ENCODE measurements around the gene ZCCHC9. TPM values are rescaled to one million over a fixed set of nuclear protein-coding genes. Genes with fewer than 3 reads are reported as not detected.

Gene ZCCHC9
- total RNA-seq, 4 donors from 2014 or later = 14.0 to 22.8 (median 19.9) TPM

GRCh38 chr5:81345411-81346003, 44.1 kb downstream of the ZCCHC9 start:
- H3K9me3 ChIP-seq = no peaks in the 10 kb centered on the region
- H3K4me3 ChIP-seq = no peak overlapping the region
- no peaks in the 10 kb centered on the region for H3K36me3 ChIP-seq
- no peaks in the 10 kb centered on the region for H3K27me3 ChIP-seq
- TF ChIP-seq CTCF (IDR thresholded peaks at IDR 0.05) = no peak
- no peak for TF ChIP-seq EP300 (IDR thresholded peaks at IDR 0.05)
- no peak for TF ChIP-seq POLR2AphosphoS5 (IDR thresholded peaks at IDR 0.05)
- TF ChIP-seq POLR2A (IDR thresholded peaks at IDR 0.05) = no peak
- no peak for DNase-seq (ENCODE audit: low spot score in 2 of 2)
- no peak overlapping the region for H3K27ac ChIP-seq
- no peaks in the 10 kb centered on the region for H3K4me1 ChIP-seq
- 87% methylated on average over 5 of the region's 5 CpGs for WGBS

- Histone ChIP-seq H3K36me3 (no peaks in the 10 kb centered on the region), H3K4me3 (no peak overlapping the region), H3K4me1 (no peaks in the 10 kb centered on the region), H3K27ac (no peak overlapping the region), H3K27me3 (no peaks in the 10 kb centered on the region), H3K9me3 (no peaks in the 10 kb centered on the region)
- no peak for TF ChIP-seq POLR2A (IDR thresholded peaks at IDR 0.05)
- WGBS = 72% methylated on average over 4 of the region's 4 CpGs
- no peak for DNase-seq (ENCODE audit: low spot score in 2 of 2)
These were observed 47.8 kb downstream of the ZCCHC9 start for GRCh38 chr5:81349161-81349560.

DNA sequence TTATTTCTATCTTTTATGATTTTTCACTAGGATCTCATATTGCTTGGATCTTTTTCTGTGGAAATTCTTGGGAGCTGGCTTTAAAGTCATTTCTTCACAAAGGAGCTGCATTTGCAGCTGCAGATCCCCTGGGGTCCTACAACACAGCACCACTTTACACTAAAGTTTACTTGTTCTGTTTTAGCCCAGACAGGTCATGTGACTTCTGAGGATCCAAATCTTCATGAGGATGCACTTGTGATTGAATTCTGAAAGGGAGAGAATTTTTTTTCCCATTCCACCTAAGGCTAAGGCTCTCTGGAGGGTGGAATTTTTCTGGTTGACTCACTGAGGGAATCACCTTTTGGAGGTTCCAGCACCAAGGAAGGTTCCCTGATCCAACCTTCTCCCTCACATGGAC, 49.1 kb downstream of the ZCCHC9 start:
- Histone ChIP-seq H3K27ac (no peak overlapping the region), H3K9me3 (no peaks in the 10 kb centered on the region), H3K4me1 (no peaks in the 10 kb centered on the region), H3K36me3 (no peaks in the 10 kb centered on the region), H3K27me3 (no peaks in the 10 kb centered on the region), H3K4me3 (no peak overlapping the region)
- no peak for DNase-seq (ENCODE audit: low spot score in 2 of 2)
- no peak for TF ChIP-seq EP300 (IDR thresholded peaks at IDR 0.05)

- Histone ChIP-seq H3K27me3 (no peaks in the 10 kb centered on the region), H3K4me1 (no peaks in the 10 kb centered on the region), H3K27ac (no peak overlapping the region), H3K36me3 (no peaks in the 10 kb centered on the region), H3K9me3 (no peaks in the 10 kb centered on the region), H3K4me3 (no peak overlapping the region)
- no peak for TF ChIP-seq EP300 (IDR thresholded peaks at IDR 0.05)
- TF ChIP-seq POLR2A (IDR thresholded peaks at IDR 0.05) = no peak
- DNase-seq (ENCODE audit: low spot score in 2 of 2) = no peak
- 63% methylated on average over 5 of the region's 5 CpGs for WGBS
These were observed 51.8 kb downstream of the ZCCHC9 start for GRCh38 chr5:81353189-81353588.

DNA sequence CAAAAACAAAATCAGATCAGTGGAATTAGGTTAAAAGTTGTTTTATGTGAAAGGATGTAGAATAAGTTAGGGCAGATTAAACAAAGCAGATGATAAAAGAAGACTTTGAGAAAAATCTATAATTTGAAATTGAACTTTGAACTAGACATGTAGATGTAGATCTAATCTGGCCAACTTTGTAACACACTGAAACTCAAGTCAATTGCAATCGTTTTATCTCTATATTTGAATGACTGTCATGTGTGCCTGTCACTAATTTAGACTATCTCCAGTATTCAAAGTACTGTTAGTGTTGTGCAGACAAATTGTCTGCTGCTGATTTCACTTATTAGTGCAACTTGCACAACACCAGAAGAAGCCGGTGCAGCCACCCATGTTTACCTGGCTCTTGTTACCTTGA, 52.7 kb downstream of the ZCCHC9 start:
- Histone ChIP-seq H3K9me3 (no peaks in the 10 kb centered on the region), H3K4me3 (no peak overlapping the region), H3K36me3 (no peaks in the 10 kb centered on the region), H3K27ac (no peak overlapping the region), H3K4me1 (no peaks in the 10 kb centered on the region), H3K27me3 (no peaks in the 10 kb centered on the region)
- WGBS = 57% methylated on average over 2 of the region's 2 CpGs
- TF ChIP-seq CTCF (IDR thresholded peaks at IDR 0.05) (no peak), POLR2AphosphoS5 (IDR thresholded peaks at IDR 0.05) (no peak), EP300 (IDR thresholded peaks at IDR 0.05) (no peak)
- DNase-seq (ENCODE audit: low spot score in 2 of 2) = no peak

DNA sequence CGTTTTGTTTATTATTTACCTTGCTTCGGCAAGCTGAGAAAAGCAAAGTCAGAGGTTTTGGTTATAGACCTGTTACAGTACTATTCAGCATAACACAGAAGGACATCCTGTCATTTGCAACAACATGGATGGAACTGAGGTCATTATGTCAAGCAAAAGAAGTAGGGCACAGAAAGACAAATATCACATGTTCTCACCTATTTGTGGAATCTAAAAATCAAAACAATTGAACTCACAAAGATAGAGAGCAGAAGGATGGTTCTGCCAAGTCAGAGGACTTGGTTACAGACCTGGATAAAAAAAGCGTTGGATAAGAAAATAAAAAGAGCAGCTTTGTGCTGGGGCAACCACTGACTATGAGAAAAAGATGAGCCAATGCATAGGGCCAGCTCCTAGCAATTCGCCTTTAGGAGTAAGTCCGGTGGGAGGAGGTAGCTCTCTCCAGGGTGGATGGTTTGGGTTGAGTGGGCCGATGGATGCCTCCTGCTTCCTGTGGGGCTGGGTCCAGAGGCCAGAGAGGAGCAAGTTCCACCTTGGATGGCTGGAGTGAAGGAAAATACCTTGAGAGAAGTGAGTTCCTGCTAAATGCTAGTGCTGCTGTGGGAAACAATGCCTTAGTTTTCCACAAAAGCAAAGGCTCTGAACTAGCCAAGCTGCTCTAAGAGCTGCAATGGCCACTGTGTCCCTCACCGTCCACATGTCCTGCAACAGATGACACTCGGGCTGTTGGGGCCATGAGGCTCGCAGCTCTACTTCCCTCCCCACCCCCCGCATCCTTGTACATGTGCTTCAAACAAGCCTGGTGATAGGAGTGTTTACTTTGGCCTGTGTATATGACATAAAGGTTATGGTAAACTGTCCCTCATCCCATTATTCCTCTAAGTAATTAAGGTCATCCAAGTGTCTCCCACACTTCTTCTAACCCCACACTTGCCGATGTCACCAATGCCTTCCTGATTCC, 54.2 kb downstream of the ZCCHC9 start:
- no peaks in the 10 kb centered on the region for H3K27me3 ChIP-seq
- WGBS = 92% methylated on average over 11 of the region's 11 CpGs

More for the DNA sequence above, 54.2 kb downstream of the ZCCHC9 start:
- no peaks in the 10 kb centered on the region for H3K36me3 ChIP-seq
- TF ChIP-seq POLR2A (IDR thresholded peaks at IDR 0.05) = no peak
- no peak for TF ChIP-seq EP300 (IDR thresholded peaks at IDR 0.05)
- no peak for TF ChIP-seq POLR2AphosphoS5 (IDR thresholded peaks at IDR 0.05)
- no peak for TF ChIP-seq CTCF (IDR thresholded peaks at IDR 0.05)
- H3K27ac ChIP-seq = no peak overlapping the region
- H3K4me3 ChIP-seq = no peak overlapping the region
- no peaks in the 10 kb centered on the region for H3K4me1 ChIP-seq
- no peak for DNase-seq (ENCODE audit: low spot score in 2 of 2)
- no peaks in the 10 kb centered on the region for H3K9me3 ChIP-seq
